BLaER1 treated with 17β-estradiol and CSF1 and Interleukin-3, amounts not matched to agents 10 nM and 100 nM (cell line): ENCODE results near the gene ZFR2.
A peak's percentile ranks its signal among the peaks of the same experiment; 100 is the strongest.

ENCODE experiments used
- H3K27ac ChIP-seq, 11 experiments: shearing (Covaris generic); formaldehyde crosslinking; 2 replicates each; pipeline ENCODE4 v1.8.1; 2022
- H3K27me3 ChIP-seq, 11 experiments: shearing (Covaris generic); formaldehyde crosslinking; 2 replicates each; pipeline ENCODE4 v1.8.1; 2022
- H3K36me3 ChIP-seq, 11 experiments: shearing (Covaris generic); formaldehyde crosslinking; 2 replicates each; pipeline ENCODE4 v1.8.1; 2022
- H3K4me1 ChIP-seq, 10 experiments: shearing (Covaris generic); formaldehyde crosslinking; 2 replicates each; pipeline ENCODE4 v1.8.1; 2022
- H3K4me2 ChIP-seq, 11 experiments: shearing (Covaris generic); formaldehyde crosslinking; 2 replicates each; pipeline ENCODE4 v1.8.1; 2022
- H3K4me3 ChIP-seq, 10 experiments: shearing (Covaris generic); formaldehyde crosslinking; 2 replicates each; pipeline ENCODE4 v1.8.1; 2022
- H3K9ac ChIP-seq, 11 experiments: shearing (Covaris generic); formaldehyde crosslinking; 2 replicates each; pipeline ENCODE4 v1.8.1; 2022
- H3K9me3 ChIP-seq, 11 experiments: shearing (Covaris generic); formaldehyde crosslinking; replicated peaks in 1 of 11; 2 replicates each; pipeline ENCODE4 v1.8.1; 2022
- H4K20me1 ChIP-seq, 11 experiments: shearing (Covaris generic); formaldehyde crosslinking; 2 replicates each; pipeline ENCODE4 v1.8.1; 2022
- Cebpa-rat ChIP-seq, 11 experiments: shearing (Covaris generic); IDR thresholded peaks; 2 replicates each; pipeline ENCODE4 v1.8.1; 2022

ZFR2 gene

GRCh38 chr19:3798137-3798536 lies 70.7 kb downstream of the ZFR2 start:
- Histone ChIP-seq H4K20me1 (no peaks in the 10 kb centered on the region; a peak in 1 of 22 replicates), H3K9me3 (peaks cover 10 to 19% (median 12%) of the 10 kb centered on the region in 11 experiments), H3K4me3 (no peak overlapping the region), H3K4me2 (peak overlapping the region in 10 of 11 experiments; percentile 1 to 55 (median 20); a peak in 16 of 22 replicates), H3K36me3 (no peaks in the 10 kb centered on the region), H3K4me1 (peaks cover 14 to 50% (median 35%) of the 10 kb centered on the region in 10 experiments), H3K27ac (no peak overlapping the region), H3K27me3 (peaks cover 21 to 45% (median 40%) of the 10 kb centered on the region in 11 experiments), H3K9ac (0 out of 22 replicates have a peak overlapping the region, but pooled peaks of 1 of the 11 experiments have one; percentile 26)
- no peak for TF ChIP-seq Cebpa-rat (IDR thresholded peaks at IDR 0.05)

DNA sequence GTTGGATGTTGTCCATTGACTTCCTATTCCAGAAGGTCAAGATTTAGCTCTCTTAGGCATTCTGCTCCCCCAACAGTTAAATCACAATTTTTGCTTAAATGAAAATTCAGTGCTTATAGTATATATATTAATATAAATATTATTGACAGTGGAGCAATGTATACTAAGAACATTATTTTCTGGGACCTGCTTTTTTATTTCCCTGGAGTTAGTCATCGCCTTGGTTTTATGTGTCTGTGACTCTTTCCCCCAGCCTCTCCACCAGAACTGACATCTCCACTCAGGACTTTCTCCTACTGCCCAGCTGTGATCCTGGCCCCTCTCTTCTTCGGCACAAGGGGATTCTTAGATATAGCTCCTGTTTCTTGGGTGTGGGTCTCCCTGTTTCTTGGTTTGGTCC lies 72.5 kb downstream of the ZFR2 start:
- Histone ChIP-seq H4K20me1 (no peaks in the 10 kb centered on the region), H3K4me3 (no peak overlapping the region), H3K9ac (no peak overlapping the region), H3K27me3 (peaks cover 7 to 28% (median 22%) of the 10 kb centered on the region in 11 experiments), H3K9me3 (peaks cover 11 to 24% (median 14%) of the 10 kb centered on the region in 11 experiments), H3K4me2 (no peak overlapping the region), H3K4me1 (peaks cover 6 to 39% (median 25%) of the 10 kb centered on the region in 10 experiments), H3K27ac (no peak overlapping the region), H3K36me3 (no peaks in the 10 kb centered on the region)
- no peak for TF ChIP-seq Cebpa-rat (IDR thresholded peaks at IDR 0.05)

- Histone ChIP-seq H3K9ac (no peak overlapping the region), H3K27ac (no peak overlapping the region), H3K4me2 (no peak overlapping the region), H3K36me3 (no peaks in the 10 kb centered on the region), H3K27me3 (peaks cover 0 to 2% (median 0%) of the 10 kb centered on the region in 11 experiments; a peak in 1 of 22 replicates), H3K9me3 (peaks cover 19 to 35% (median 25%) of the 10 kb centered on the region in 11 experiments), H3K4me3 (no peak overlapping the region), H3K4me1 (peaks cover 0 to 15% (median 11%) of the 10 kb centered on the region in 10 experiments; a peak in 11 of 20 replicates), H4K20me1 (no peaks in the 10 kb centered on the region)
- TF ChIP-seq Cebpa-rat (IDR thresholded peaks at IDR 0.05), result no peak
These were observed 75.0 kb downstream of the ZFR2 start for GRCh38 chr19:3793799-3794198.

GRCh38 chr19:3792114-3792513 lies 76.7 kb downstream of the ZFR2 start:
- Histone ChIP-seq H3K4me2 (no peak overlapping the region), H3K4me1 (peaks cover 0 to 7% (median 0%) of the 10 kb centered on the region in 10 experiments; a peak in 2 of 20 replicates)

GRCh38 chr19:3790941-3791340 lies 77.9 kb downstream of the ZFR2 start:
- Histone ChIP-seq H3K4me1 (peaks cover 0 to 7% (median under 1%) of the 10 kb centered on the region in 10 experiments; a peak in 6 of 20 replicates), H3K4me2 (peak overlapping the region in 2 of 11 experiments; percentile 12; a peak in 2 of 22 replicates), H3K27ac (no peak overlapping the region), H3K27me3 (peaks cover 10 to 16% (median 14%) of the 10 kb centered on the region in 11 experiments), H3K9ac (no peak overlapping the region), H3K4me3 (no peak overlapping the region), H4K20me1 (no peaks in the 10 kb centered on the region), H3K9me3 (peaks cover 10 to 22% (median 15%) of the 10 kb centered on the region in 11 experiments), H3K36me3 (no peaks in the 10 kb centered on the region)
- TF ChIP-seq Cebpa-rat (IDR thresholded peaks at IDR 0.05), result no peak

More at GRCh38 chr19:3792114-3792513, 76.7 kb downstream of the ZFR2 start:
- Histone ChIP-seq H3K27ac (no peak overlapping the region), H4K20me1 (no peaks in the 10 kb centered on the region), H3K36me3 (no peaks in the 10 kb centered on the region), H3K9ac (no peak overlapping the region), H3K4me3 (no peak overlapping the region), H3K9me3 (peaks cover 19 to 33% (median 25%) of the 10 kb centered on the region in 11 experiments), H3K27me3 (peaks cover under 1 to 6% (median 2%) of the 10 kb centered on the region in 11 experiments; a peak in 17 of 22 replicates)
- TF ChIP-seq Cebpa-rat (IDR thresholded peaks at IDR 0.05), result no peak

DNA sequence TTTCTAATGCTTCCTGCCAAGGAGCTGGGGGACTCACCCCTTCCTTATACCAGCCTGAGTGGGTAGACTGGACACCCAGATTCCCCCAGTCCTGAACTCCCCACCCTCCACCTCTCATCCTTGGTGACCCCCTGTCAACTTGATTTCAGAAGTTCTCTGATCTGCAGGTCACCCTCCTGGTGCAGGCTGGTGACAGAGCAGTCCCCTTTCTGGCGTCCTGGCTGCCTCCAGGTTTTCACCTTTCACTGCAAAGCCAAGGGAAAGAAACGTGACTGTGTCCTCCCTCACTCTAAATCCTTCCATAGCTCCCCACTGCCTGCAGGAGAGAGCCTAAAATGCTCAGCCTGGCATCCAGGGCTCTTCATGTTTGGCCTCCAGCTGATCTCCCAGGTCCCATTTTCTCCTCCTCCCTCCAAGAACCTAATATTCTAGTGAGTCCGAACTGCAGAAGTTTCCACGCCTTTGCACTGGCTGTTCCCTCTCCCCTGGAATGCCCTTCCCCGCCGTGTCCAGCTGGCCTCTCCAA lies 78.6 kb downstream of the ZFR2 start:
- no peak overlapping the region; a peak in 1 of 22 replicates for H3K4me2 ChIP-seq
- H3K4me1 ChIP-seq, result peaks cover 0 to 9% (median 6%) of the 10 kb centered on the region in 10 experiments; a peak in 16 of 20 replicates
- H3K9me3 ChIP-seq, result peaks cover 10 to 19% (median 13%) of the 10 kb centered on the region in 11 experiments; a peak in 21 of 22 replicates
- no peak overlapping the region for H3K4me3 ChIP-seq
- H3K27me3 ChIP-seq, result peaks cover 17 to 23% (median 21%) of the 10 kb centered on the region in 11 experiments
- H3K36me3 ChIP-seq, result no peaks in the 10 kb centered on the region
- no peaks in the 10 kb centered on the region for H4K20me1 ChIP-seq
- TF ChIP-seq Cebpa-rat (IDR thresholded peaks at IDR 0.05), result no peak
- no peak overlapping the region for H3K9ac ChIP-seq
- H3K27ac ChIP-seq, result no peak overlapping the region

DNA sequence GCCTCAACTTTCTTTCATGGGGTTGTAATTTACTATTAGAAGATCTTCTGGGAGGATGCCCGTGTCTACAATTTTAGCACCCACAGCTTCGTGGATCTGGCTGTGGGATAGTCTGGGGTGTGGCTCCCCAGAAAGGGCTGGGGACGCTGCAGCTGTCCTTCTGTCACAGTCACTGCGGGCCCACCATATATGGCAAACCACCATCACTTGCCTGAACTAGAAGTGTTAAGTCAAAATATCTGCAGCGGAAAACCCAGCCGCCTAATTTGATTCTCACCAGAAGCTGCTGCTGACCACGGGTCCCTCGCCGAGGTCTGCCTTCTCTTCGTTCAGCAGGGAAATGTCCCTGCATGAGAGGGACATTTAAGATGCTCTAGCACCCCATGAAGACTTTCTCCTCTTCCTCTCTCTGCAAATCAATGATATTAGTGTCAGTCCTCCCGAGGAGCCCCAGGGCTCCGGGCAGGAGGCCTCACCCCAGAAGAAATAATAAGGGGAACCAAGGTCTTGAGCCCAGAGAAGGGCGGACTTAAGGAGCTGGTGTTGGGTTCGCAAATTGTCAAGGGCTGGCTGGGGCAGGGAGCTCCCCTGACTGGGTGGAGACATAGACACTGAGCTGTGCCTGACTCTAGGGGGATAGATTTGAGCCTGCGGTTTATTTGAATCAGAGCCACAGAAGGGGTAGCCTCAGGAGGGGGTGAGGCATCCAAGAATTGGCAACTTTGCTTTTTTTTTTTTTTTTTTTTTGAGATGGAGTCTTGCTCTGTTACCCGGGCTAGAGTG lies 79.7 kb downstream of the ZFR2 start:
- H3K4me3 ChIP-seq, result no peak overlapping the region
- no peak overlapping the region for H3K4me2 ChIP-seq
- no peak for TF ChIP-seq Cebpa-rat (IDR thresholded peaks at IDR 0.05)
- no peaks in the 10 kb centered on the region for H4K20me1 ChIP-seq
- peaks cover 18 to 34% (median 31%) of the 10 kb centered on the region in 11 experiments for H3K27me3 ChIP-seq
- peaks cover 10 to 19% (median 13%) of the 10 kb centered on the region in 11 experiments; a peak in 21 of 22 replicates for H3K9me3 ChIP-seq
- no peak overlapping the region for H3K27ac ChIP-seq
- H3K9ac ChIP-seq, result no peak overlapping the region
- H3K4me1 ChIP-seq, result peaks cover 6 to 19% (median 16%) of the 10 kb centered on the region in 10 experiments; a peak in 18 of 20 replicates
- H3K36me3 ChIP-seq, result no peaks in the 10 kb centered on the region

- no peak for TF ChIP-seq Cebpa-rat (IDR thresholded peaks at IDR 0.05)
- Histone ChIP-seq H4K20me1 (no peaks in the 10 kb centered on the region), H3K4me3 (peak within 1 kb of the TSS in 6 of 10 experiments; percentile 15 to 55 (median 38); a peak in 7 of 20 replicates), H3K9ac (peak within 1 kb of the TSS in 2 of 11 experiments; percentile 23 to 27; a peak in 2 of 22 replicates), H3K27me3 (peaks cover 18 to 46% (median 39%) of the 10 kb centered on the region in 11 experiments), H3K9me3 (peaks cover 21 to 35% (median 27%) of the 10 kb centered on the region in 11 experiments), H3K4me1 (peaks cover 6 to 21% (median 16%) of the 10 kb centered on the region in 10 experiments; a peak in 18 of 20 replicates), H3K27ac (peak within 1 kb of the TSS in 2 of 11 experiments; percentile 18 to 38; a peak in 2 of 22 replicates), H3K4me2 (peak within 1 kb of the TSS in 9 of 11 experiments; percentile 22 to 91 (median 72); a peak in 17 of 22 replicates), H3K36me3 (no peaks in the 10 kb centered on the region)
These were observed 82.7 kb downstream of the ZFR2 start, which contains the start of gene MATK for GRCh38 chr19:3785938-3786824. Gene MATK, minus strand, starts transcription at chr19:3786381. Its CDS starts 1,246 bp downstream, at chr19:3785135.
